HepG2 (cell line): ENCODE data around the gene TSPYL1. TPM values are rescaled to one million over a fixed set of nuclear protein-coding genes. Genes with fewer than 3 reads are reported as not detected.
A peak's percentile ranks its signal among the peaks of the same experiment; 100 is the strongest.

Source experiments
- ATAC-seq: fragments of 200-7000 bp; cut with Tn5 transposase; 3 replicates; pipeline ENCODE4 v1.9.1; 2020; ENCODE audit warnings: mild to moderate bottlenecking, moderate library complexity
- BruUV-seq: library from RNA; stranded (reverse); fragments of 400-500 nt; replicated peaks from 2 replicates; lab custom pipeline; 2021; lab: Mats Ljungman, UMichigan
- CTCF ChIA-PET: fragments of 300-600 bp; formaldehyde crosslinking; extraction: SDS; loops from one replicate; lab custom pipeline; 2021; ENCODE audit warnings: low total read pairs, inconsistent platforms, low intra/inter-chr PET ratio; lab: Yijun Ruan, JAX
- POLR2A ChIA-PET: fragments of 350-600 bp; sonication (Branson Sonifier 250); formaldehyde crosslinking; loops from one replicate; lab custom pipeline; 2020; ENCODE audit warnings: antibody characterized with exemption, inconsistent platforms; lab: Yijun Ruan, JAX
- DNase-seq: peaks from one replicate; pipeline ENCODE4 v3.0.0-alpha.2; 2015; ENCODE audit warnings: low spot score
- FAIRE-seq: peaks from 3 replicates; lab custom pipeline; 2011; peaks lifted over from hg19 to GRCh38; lab: Jason Lieb, UNC
- H2AFZ ChIP-seq: one replicate; pipeline ENCODE4 v1.6.1; 2011; ENCODE audit warnings: low read length, inconsistent platforms
- H3K27ac ChIP-seq: fragments of 300-600 bp; 3 replicates; pipeline ENCODE4 v1.8.0; 2011; ENCODE audit warnings: mixed run types, mild to moderate bottlenecking, mixed read lengths, low read length, inconsistent platforms; ENCODE audit not compliant: insufficient read depth; ENCODE audit errors: extremely low read length
- H3K27me3 ChIP-seq, 2 experiments: fragments of 200-600 bp in 1 of 2; 2 replicates in 1 of 2; 3 replicates in 1 of 2; pipeline versions ENCODE4 v1.6.0 to v1.8.0; 2011; ENCODE audit warnings: low read length in 2 of 2, mild to moderate bottlenecking in 2 of 2, moderate library complexity in 2 of 2, inconsistent platforms in 1 of 2; ENCODE audit not compliant: insufficient read depth in 2 of 2, control insufficient read depth in 1 of 2
- H3K36me3 ChIP-seq, 2 experiments: fragments of 200-600 bp in 1 of 2; replicated peaks in 1 of 2; 2 replicates in 1 of 2; 3 replicates in 1 of 2; pipeline versions ENCODE4 v1.5.1 to v1.8.0; 2011; ENCODE audit warnings: low read length in 2 of 2, inconsistent platforms in 1 of 2; ENCODE audit not compliant: insufficient read depth in 2 of 2, control insufficient read depth in 1 of 2
- H3K4me1 ChIP-seq: 2 replicates; pipeline ENCODE4 v1.5.1; 2012; ENCODE audit warnings: low read length, inconsistent platforms; ENCODE audit not compliant: insufficient read depth
- H3K4me2 ChIP-seq: 2 replicates; pipeline ENCODE4 v1.6.0; 2011; ENCODE audit warnings: low read depth, low read length, inconsistent platforms
- H3K4me3 ChIP-seq, 3 experiments: fragments of 200-600 bp in 1 of 3; sonication (generic), shearing (Covaris generic) in 1 of 3; replicated peaks in 1 of 3; 2 replicates each; pipeline ENCODE4 v1.5.1; 2011 to 2016; ENCODE audit warnings: low read length in 3 of 3, inconsistent platforms in 2 of 3, low read depth in 2 of 3, mild to moderate bottlenecking in 2 of 3, control low read depth in 1 of 3, mixed read lengths in 1 of 3; ENCODE audit not compliant: insufficient read depth in 1 of 3
- H3K79me2 ChIP-seq: one replicate; pipeline ENCODE4 v1.6.1; 2011; ENCODE audit warnings: low read length, inconsistent platforms; ENCODE audit not compliant: insufficient read depth
- H3K9ac ChIP-seq: 2 replicates; pipeline ENCODE4 v1.6.0; 2011; ENCODE audit warnings: mild to moderate bottlenecking, low read depth, low read length, inconsistent platforms; ENCODE audit not compliant: insufficient read depth
- H3K9me3 ChIP-seq: 2 replicates; pipeline ENCODE4 v1.5.1; 2012; ENCODE audit warnings: mild to moderate bottlenecking, low read length
- H4K20me1 ChIP-seq: 2 replicates; pipeline ENCODE4 v1.6.0; 2011; ENCODE audit warnings: inconsistent platforms, mild to moderate bottlenecking, low read length, moderate library complexity; ENCODE audit not compliant: insufficient read depth
- ARNTL ChIP-seq: sonication (generic); formaldehyde crosslinking; IDR thresholded peaks from 2 replicates; pipeline ENCODE4 v1.4.0; 2020; ENCODE audit warnings: mild to moderate bottlenecking, missing genetic modification reagents
- ATF6 ChIP-seq: sonication (generic); formaldehyde crosslinking; conservative IDR thresholded peaks from 2 replicates; pipeline ENCODE4 v1.4.0; 2020; ENCODE audit warnings: missing genetic modification reagents
- CENPT ChIP-seq: sonication (generic); formaldehyde crosslinking; IDR thresholded peaks from 2 replicates; pipeline ENCODE4 v1.8.0; 2022; ENCODE audit warnings: low read depth, mild to moderate bottlenecking, moderate library complexity, missing genetic modification reagents
- DNMT3B ChIP-seq: conservative IDR thresholded peaks from 2 replicates; pipeline ENCODE4 v1.6.1; 2016; ENCODE audit warnings: missing biosample characterization, control low read depth
- ETS1 ChIP-seq: sonication (generic); formaldehyde crosslinking; IDR thresholded peaks from 2 replicates; pipeline ENCODE4 v1.4.0; 2020; ENCODE audit warnings: missing genetic modification reagents
- GTF3A ChIP-seq: sonication (generic); formaldehyde crosslinking; conservative IDR thresholded peaks from 2 replicates; pipeline ENCODE4 v1.4.0; 2020; ENCODE audit warnings: mild to moderate bottlenecking, missing genetic modification reagents
- HNF4A ChIP-seq: sonication (generic); formaldehyde crosslinking; IDR thresholded peaks from 2 replicates; pipeline ENCODE4 v1.4.0; 2020; ENCODE audit warnings: missing genetic modification reagents
- KLF6 ChIP-seq: IDR thresholded peaks from 2 replicates; pipeline ENCODE4 v1.8.0; 2016; ENCODE audit warnings: missing biosample characterization, missing genetic modification reagents
- NCOA2 ChIP-seq: sonication (generic); formaldehyde crosslinking; IDR thresholded peaks from 2 replicates; pipeline ENCODE4 v1.8.0; 2022; ENCODE audit warnings: inconsistent platforms
- SP5 ChIP-seq: IDR thresholded peaks from 2 replicates; pipeline ENCODE4 v1.6.1; 2016; ENCODE audit warnings: low read depth, borderline replicate concordance
- ZBTB46 ChIP-seq: sonication (generic); formaldehyde crosslinking; IDR thresholded peaks from 2 replicates; pipeline ENCODE4 v1.4.0; 2020; ENCODE audit warnings: mild to moderate bottlenecking, missing genetic modification reagents, borderline replicate concordance
- ZBTB7A ChIP-seq: sonication (generic); formaldehyde crosslinking; IDR thresholded peaks from 2 replicates; pipeline ENCODE4 v1.8.0; 2022; ENCODE audit warnings: mild to moderate bottlenecking, missing genetic modification reagents
- ZNF337 ChIP-seq: sonication (generic); formaldehyde crosslinking; IDR thresholded peaks from 2 replicates; pipeline ENCODE4 v1.5.1; 2020; ENCODE audit warnings: missing genetic modification reagents, low read depth, mild to moderate bottlenecking, borderline replicate concordance
- ZNF580 ChIP-seq: IDR thresholded peaks from 2 replicates; pipeline ENCODE4 v1.6.1; 2016; ENCODE audit warnings: low read depth, borderline replicate concordance
- ZSCAN9 ChIP-seq: IDR thresholded peaks from 2 replicates; pipeline ENCODE4 v1.6.1; 2016; ENCODE audit warnings: borderline replicate concordance
- WGBS: methylation state at CpG from one replicate; pipeline ENCODE4 v1.1.6; 2017; ENCODE audit warnings: low lambda C conversion rate; 5-methylcytosine and 5-hydroxymethylcytosine counted together
- in situ Hi-C: cut with HindIII; loops from 2 replicates; pipeline ENCODE4 v1.10.0; 2017; ENCODE audit warnings: low pct_unique_long_range_greater_than_20kb; ENCODE audit not compliant: extremely low pct_ligation_motif_present
- intact Hi-C: fragments of 100-400 bp; cut with micrococcal nuclease; formaldehyde crosslinking; loops from one replicate; pipeline ENCODE4 v1.10.0; 2022; ENCODE audit not compliant: unreplicated experiment
- polyA plus RNA-seq, 8 experiments: library from polyadenylated mRNA; depleted of rRNA in 3 of 8; stranded (reverse) in 7 of 8; unstranded in 1 of 8; fragments of >200 nt; fragmentation: Illumina TruSeq in 4 of 8; extraction: Trizol in 4 of 8; gene quantifications; 2 replicates each; pipeline versions ENCODE4 v1.2.1 to v1.2.3, GENCODE V29; 2011 to 2016; ENCODE audit warnings: low read depth in 4 of 8, missing spikeins in 1 of 8, mixed read lengths in 1 of 8; ENCODE audit not compliant: insufficient read depth in 1 of 8
- total RNA-seq, 5 experiments: library from RNA; depleted of rRNA; stranded (reverse); fragments of >200 nt; fragmentation: Illumina TruSeq; extraction: Trizol; gene quantifications; 2 replicates each; pipeline ENCODE4 v1.2.3, GENCODE V29; 2016; ENCODE audit warnings: low read depth in 1 of 5

Gene TSPYL1
- total and polyA plus RNA-seq, 2 of the 13 experiments (the other 11 are each of a cell fraction or from before 2014, with no cell fraction given), result 28.3 to 93.0 TPM

- BruUV-seq, result no TSS peak
- no peak for ATAC-seq
- ChIA-PET CTCF (no interaction called here), POLR2A (no interaction called here)
- Histone ChIP-seq H2AFZ (no peak overlapping the region), H3K79me2 (no peaks in the 10 kb centered on the region), H3K36me3 (no peaks in the 10 kb centered on the region), H4K20me1 (no peaks in the 10 kb centered on the region), H3K9me3 (no peaks in the 10 kb centered on the region), H3K4me2 (no peak overlapping the region), H3K27me3 (no peaks in the 10 kb centered on the region; a peak in 1 of 5 replicates), H3K4me1 (peaks cover 19% of the 10 kb centered on the region), H3K27ac (no peak overlapping the region), H3K9ac (no peak overlapping the region), H3K4me3 (no peak overlapping the region)
- in situ Hi-C loops (no loop called here), intact Hi-C loops (no loop called here)
- TF ChIP-seq ARNTL (CRISPR knock-in tag) (no peak), ZBTB7A (CRISPR knock-in tag) (no peak), ETS1 (no peak), DNMT3B (CRISPR knock-in tag) (no peak), ZSCAN9 (no peak), ZNF337 (no peak)
- DNase-seq, result no peak
- FAIRE-seq, result no peak
Measured at GRCh38 chr6:116309001-116309400, 29.3 kb upstream of the TSPYL1 start.

- in situ Hi-C loops (no loop called here), intact Hi-C loops (no loop called here)
- Histone ChIP-seq H3K36me3 (no peaks in the 10 kb centered on the region), H4K20me1 (no peaks in the 10 kb centered on the region), H3K9me3 (no peaks in the 10 kb centered on the region), H3K4me1 (peaks cover 19% of the 10 kb centered on the region), H3K27me3 (no peaks in the 10 kb centered on the region; a peak in 1 of 5 replicates), H3K4me3 (no peak overlapping the region), H2AFZ (no peak overlapping the region), H3K9ac (no peak overlapping the region), H3K27ac (no peak overlapping the region), H3K79me2 (no peaks in the 10 kb centered on the region), H3K4me2 (no peak overlapping the region)
- 50% methylated on average over 1 of the region's 1 CpG for WGBS
- no peak for DNase-seq
- POLR2A ChIA-PET, result no interaction called here
- no TSS peak for BruUV-seq
- CTCF ChIA-PET, result no interaction called here
- TF ChIP-seq ATF6 (CRISPR knock-in tag) (no peak), ZBTB46 (CRISPR knock-in tag) (no peak), GTF3A (CRISPR knock-in tag) (no peak), CENPT (CRISPR knock-in tag) (no peak), KLF6 (CRISPR knock-in tag) (no peak), HNF4A (CRISPR knock-in tag) (no peak), SP5 (CRISPR knock-in tag) (no peak), NCOA2 (no peak), ZNF580 (no peak)
- peak; percentile 34; the same call in 2 of the 3 replicates for ATAC-seq
- FAIRE-seq, result no peak
Measured at GRCh38 chr6:116307633-116308032, 27.9 kb upstream of the TSPYL1 start.
